BE2C (cell line): ENCODE results near the gene LAMA2.

Experiments used
- DNase-seq: peaks from one replicate; pipeline ENCODE4 v3.0.0-alpha.2; 2020
- H3K27me3 ChIP-seq: fragments of 250-450 bp; sonication (Bioruptor Pico); 2 replicates; pipeline ENCODE4 v1.5.1; 2020; ENCODE audit warnings: mild to moderate bottlenecking
- H3K36me3 ChIP-seq: fragments of 250-450 bp; sonication (Bioruptor Pico); 2 replicates; pipeline ENCODE4 v1.5.1; 2020; ENCODE audit warnings: mild to moderate bottlenecking
- H3K4me1 ChIP-seq: fragments of 250-450 bp; sonication (Bioruptor Pico); 2 replicates; pipeline ENCODE4 v1.5.1; 2020
- H3K4me3 ChIP-seq: 2 replicates; pipeline ENCODE4 v1.5.1; 2011; ENCODE audit warnings: low read depth, low read length
- H3K9me3 ChIP-seq: fragments of 250-450 bp; sonication (Bioruptor Pico); 2 replicates; pipeline ENCODE4 v1.5.1; 2020
- TF ChIP-seq, protein P1 (sequence below): IDR thresholded peaks from 2 replicates; pipeline ENCODE4 v1.5.1; 2012; ENCODE audit warnings: mild to moderate bottlenecking, low read depth, low read length

Gene LAMA2

DNA sequence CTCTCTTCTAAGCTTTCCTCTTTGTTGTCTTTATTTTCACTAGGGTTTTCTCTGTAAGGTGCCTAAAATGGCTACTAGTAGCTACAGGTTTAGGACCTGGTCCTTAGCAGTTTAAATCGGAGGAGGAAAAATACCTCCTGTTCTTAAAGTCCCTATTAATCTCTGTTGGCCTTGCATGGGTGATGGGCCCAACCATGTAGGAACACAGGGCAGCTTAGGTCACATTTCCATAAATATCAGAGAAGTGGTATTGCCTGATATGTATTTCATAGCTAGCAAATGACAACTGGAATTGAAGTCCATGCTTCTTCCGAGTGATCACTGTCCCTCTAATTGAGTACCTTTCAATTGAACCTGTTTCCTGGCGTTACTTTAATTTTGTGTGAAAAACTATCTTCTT lies 70.0 kb downstream of the LAMA2 start:
- H3K4me3 ChIP-seq, result no peak overlapping the region
- no peaks in the 10 kb centered on the region for H3K27me3 ChIP-seq
- no peaks in the 10 kb centered on the region for H3K4me1 ChIP-seq
- no peaks in the 10 kb centered on the region for H3K9me3 ChIP-seq
- DNase-seq, result no peak
- H3K36me3 ChIP-seq, result no peaks in the 10 kb centered on the region
- TF ChIP-seq, protein P1, sequence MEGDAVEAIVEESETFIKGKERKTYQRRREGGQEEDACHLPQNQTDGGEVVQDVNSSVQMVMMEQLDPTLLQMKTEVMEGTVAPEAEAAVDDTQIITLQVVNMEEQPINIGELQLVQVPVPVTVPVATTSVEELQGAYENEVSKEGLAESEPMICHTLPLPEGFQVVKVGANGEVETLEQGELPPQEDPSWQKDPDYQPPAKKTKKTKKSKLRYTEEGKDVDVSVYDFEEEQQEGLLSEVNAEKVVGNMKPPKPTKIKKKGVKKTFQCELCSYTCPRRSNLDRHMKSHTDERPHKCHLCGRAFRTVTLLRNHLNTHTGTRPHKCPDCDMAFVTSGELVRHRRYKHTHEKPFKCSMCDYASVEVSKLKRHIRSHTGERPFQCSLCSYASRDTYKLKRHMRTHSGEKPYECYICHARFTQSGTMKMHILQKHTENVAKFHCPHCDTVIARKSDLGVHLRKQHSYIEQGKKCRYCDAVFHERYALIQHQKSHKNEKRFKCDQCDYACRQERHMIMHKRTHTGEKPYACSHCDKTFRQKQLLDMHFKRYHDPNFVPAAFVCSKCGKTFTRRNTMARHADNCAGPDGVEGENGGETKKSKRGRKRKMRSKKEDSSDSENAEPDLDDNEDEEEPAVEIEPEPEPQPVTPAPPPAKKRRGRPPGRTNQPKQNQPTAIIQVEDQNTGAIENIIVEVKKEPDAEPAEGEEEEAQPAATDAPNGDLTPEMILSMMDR, result no peak

DNA sequence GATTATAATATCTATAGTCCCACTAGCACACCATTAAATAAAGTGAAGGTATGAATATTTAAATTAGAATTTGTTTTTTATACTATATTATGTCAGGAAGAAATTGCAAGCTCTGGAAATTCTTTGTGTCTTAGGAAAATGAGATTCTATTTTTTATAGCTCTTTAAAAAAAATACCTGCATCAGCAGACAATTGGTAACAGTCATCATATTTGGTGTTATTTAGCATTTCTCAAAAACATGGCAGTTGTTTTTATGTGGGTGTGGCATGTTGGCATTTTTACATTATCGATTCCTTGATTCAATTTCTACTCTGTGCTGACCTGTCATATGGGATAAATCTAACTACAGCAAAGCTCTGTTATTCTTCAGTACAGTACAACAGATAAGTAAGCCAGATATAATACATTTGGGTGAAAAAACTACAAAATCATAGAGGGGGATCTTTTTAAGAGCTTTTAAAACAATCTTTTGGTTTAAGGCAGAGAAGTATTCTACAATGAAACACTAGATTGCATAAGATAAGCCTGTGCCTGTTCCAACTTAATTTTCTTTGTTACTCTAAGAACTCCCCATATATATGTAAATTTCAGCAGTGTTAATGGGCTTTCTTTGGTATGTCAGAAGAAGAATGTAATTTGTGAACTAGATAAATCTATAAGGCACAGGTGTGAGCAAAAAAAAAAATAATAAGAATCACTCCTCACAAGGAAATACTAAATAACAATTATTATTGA lies 71.5 kb downstream of the LAMA2 start:
- no peaks in the 10 kb centered on the region for H3K4me1 ChIP-seq
- TF ChIP-seq, protein P1, result no peak
- no peaks in the 10 kb centered on the region for H3K27me3 ChIP-seq
- H3K4me3 ChIP-seq, result no peak overlapping the region
- no peak for DNase-seq
- H3K36me3 ChIP-seq, result no peaks in the 10 kb centered on the region
- H3K9me3 ChIP-seq, result no peaks in the 10 kb centered on the region

DNA sequence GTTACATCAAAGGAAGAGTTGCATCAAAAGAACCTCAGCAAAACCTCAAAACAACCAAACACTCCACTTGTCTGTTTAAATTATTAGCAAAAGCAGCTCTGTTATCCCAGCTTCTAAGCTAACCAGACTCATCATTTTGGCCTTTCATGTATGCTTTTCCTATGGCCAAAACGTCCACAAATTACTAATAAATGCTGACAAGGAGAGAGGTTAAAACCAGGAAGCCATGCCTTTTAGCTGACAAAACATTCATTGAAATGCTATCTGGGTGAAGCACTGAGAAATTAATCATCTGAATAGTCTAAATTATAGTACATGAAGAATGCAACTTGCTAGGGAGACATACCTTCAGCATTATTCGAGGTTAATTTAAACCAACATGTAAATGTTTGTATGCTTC lies 80.6 kb downstream of the LAMA2 start:
- no peak for DNase-seq
- Histone ChIP-seq H3K27me3 (no peaks in the 10 kb centered on the region), H3K4me1 (no peaks in the 10 kb centered on the region), H3K9me3 (no peaks in the 10 kb centered on the region), H3K36me3 (no peaks in the 10 kb centered on the region), H3K4me3 (no peak overlapping the region)
- TF ChIP-seq, protein P1, result no peak

DNA sequence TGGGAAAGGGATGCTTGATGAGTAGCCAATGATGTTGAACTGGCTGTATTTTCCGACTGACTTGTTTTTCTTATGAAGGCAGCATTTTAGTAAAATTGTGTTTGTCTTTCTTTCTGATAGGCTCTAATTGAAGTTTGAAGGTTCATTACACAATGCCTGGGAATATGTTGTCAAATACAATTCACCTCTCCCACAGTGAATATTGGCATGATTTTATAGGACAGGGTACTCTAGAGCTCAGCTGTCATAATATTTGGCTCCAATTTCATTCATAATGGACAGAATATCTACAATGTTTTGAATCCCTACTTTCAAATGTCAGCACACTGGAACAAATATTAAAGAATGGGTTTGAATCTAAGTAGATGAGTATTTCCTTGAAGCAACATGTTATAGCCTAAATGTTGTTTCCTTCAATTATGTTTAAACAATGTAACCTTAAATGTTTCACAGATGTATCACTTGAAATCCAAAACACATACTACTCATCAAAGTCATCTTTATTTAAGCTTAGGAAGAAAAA lies 81.4 kb downstream of the LAMA2 start:
- H3K27me3 ChIP-seq, result no peaks in the 10 kb centered on the region
- no peaks in the 10 kb centered on the region for H3K36me3 ChIP-seq
- H3K4me1 ChIP-seq, result no peaks in the 10 kb centered on the region
- H3K9me3 ChIP-seq, result no peaks in the 10 kb centered on the region
- TF ChIP-seq, protein P1, result no peak
- no peak overlapping the region for H3K4me3 ChIP-seq
- DNase-seq, result no peak

DNA sequence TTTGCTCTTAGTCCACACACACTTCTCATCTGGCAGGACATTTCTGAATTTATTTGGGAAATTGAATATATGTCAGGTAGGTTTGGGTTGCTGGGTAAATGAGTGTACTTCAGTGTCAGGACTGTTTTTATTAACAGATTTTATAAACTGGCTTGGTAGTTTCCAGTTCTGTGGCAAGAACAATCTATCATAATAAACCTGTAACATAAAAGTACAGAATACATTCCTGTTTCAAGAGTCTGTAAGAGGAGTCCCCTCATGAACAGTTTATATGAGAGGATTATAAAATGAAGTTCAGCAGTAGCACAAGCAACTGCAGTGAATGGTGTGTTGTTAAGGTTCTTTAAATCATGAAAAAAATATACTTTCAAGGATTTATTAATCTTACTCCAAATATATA lies 81.8 kb downstream of the LAMA2 start:
- no peak for DNase-seq
- Histone ChIP-seq H3K4me1 (no peaks in the 10 kb centered on the region), H3K4me3 (no peak overlapping the region), H3K27me3 (no peaks in the 10 kb centered on the region), H3K36me3 (no peaks in the 10 kb centered on the region), H3K9me3 (no peaks in the 10 kb centered on the region)
- TF ChIP-seq, protein P1, result no peak

DNA sequence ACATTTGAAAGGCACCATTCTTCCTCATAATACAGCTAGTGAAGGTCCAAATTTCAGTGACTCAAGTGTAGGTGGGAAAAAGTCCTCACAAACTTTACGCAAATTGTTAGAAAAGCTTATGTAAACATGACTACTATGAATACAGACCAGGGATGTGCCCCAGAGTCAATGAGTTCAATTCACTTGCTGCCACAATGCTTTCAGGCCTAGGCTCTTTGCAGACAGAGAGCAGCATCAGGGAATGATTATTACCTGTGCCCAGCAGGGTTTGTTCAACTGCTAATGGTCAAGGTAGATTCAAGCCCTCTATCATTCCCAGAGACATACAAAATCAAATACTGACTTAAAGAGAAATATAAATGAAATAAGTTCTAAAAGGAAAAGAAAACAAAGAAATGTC lies 84.0 kb downstream of the LAMA2 start:
- Histone ChIP-seq H3K27me3 (no peaks in the 10 kb centered on the region), H3K4me1 (no peaks in the 10 kb centered on the region), H3K4me3 (no peak overlapping the region), H3K36me3 (no peaks in the 10 kb centered on the region), H3K9me3 (no peaks in the 10 kb centered on the region)
- TF ChIP-seq, protein P1, result no peak
- DNase-seq, result no peak
